Fibroblast of the conjunctiva (primary cell): ENCODE results near the gene DLK1.

Experiments
- DNase-seq: peaks from one replicate; pipeline ENCODE4 v3.0.0-alpha.2; 2010; ENCODE audit warnings: low read depth

Gene DLK1

GRCh38 chr14:100761481-100761880 lies 34.8 kb downstream of the DLK1 start:
- peak; percentile 64 for DNase-seq

GRCh38 chr14:100762089-100762515 lies 35.4 kb downstream of the DLK1 start:
- peak; percentile 75 for DNase-seq

- DNase-seq, result no peak
Measured at GRCh38 chr14:100762901-100763300, 36.2 kb downstream of the DLK1 start.

- no peak for DNase-seq
Measured at GRCh38 chr14:100764471-100765115, 37.9 kb downstream of the DLK1 start.

GRCh38 chr14:100765296-100765695 lies 38.6 kb downstream of the DLK1 start:
- DNase-seq, result no peak

- DNase-seq, result no peak
Measured at GRCh38 chr14:100765991-100766390, 39.3 kb downstream of the DLK1 start.

- no peak for DNase-seq
Measured at GRCh38 chr14:100767003-100767787, 40.5 kb downstream of the DLK1 start.

- DNase-seq, result no peak
Measured at GRCh38 chr14:100767788-100768536, 41.3 kb downstream of the DLK1 start.

GRCh38 chr14:100769035-100769939 lies 42.6 kb downstream of the DLK1 start:
- no peak for DNase-seq

GRCh38 chr14:100770046-100770445 lies 43.4 kb downstream of the DLK1 start:
- no peak for DNase-seq

- no peak for DNase-seq
Measured at GRCh38 chr14:100770605-100771120, 44.0 kb downstream of the DLK1 start.

GRCh38 chr14:100771121-100771800 lies 44.6 kb downstream of the DLK1 start:
- no peak for DNase-seq

- DNase-seq, result no peak
Measured at GRCh38 chr14:100772607-100773165, 46.0 kb downstream of the DLK1 start.

- DNase-seq, result no peak
Measured at GRCh38 chr14:100773331-100774163, 46.9 kb downstream of the DLK1 start.

- DNase-seq, result no peak
Measured at GRCh38 chr14:100774164-100774537, 47.5 kb downstream of the DLK1 start.

GRCh38 chr14:100775351-100775830 lies 48.7 kb downstream of the DLK1 start:
- DNase-seq, result no peak

GRCh38 chr14:100775831-100776591 lies 49.3 kb downstream of the DLK1 start:
- DNase-seq, result no peak

GRCh38 chr14:100776681-100777365 lies 50.1 kb downstream of the DLK1 start:
- no peak for DNase-seq
